Gastrocnemius medialis (tissue), 4 donors: ENCODE measurements around the gene PSMC3.

Source experiments
- POLR2A ChIP-seq, 2 donors: fragments of 450-650 bp; IDR thresholded peaks; one replicate each; pipeline ENCODE4 v1.6.1; 2017; ENCODE audit warnings: antibody characterized with exemption in 2 of 2, mild to moderate bottlenecking in 2 of 2, moderate library complexity in 2 of 2
- TF ChIP-seq, protein P1 (sequence below), 5 experiments: fragments of 450-650 bp in 3 of 5; fragments of 200-600 bp in 2 of 5; sonication (generic) in 2 of 5; IDR thresholded peaks in 4 of 5; conservative IDR thresholded peaks in 1 of 5; 1 replicate in 4 of 5; 2 replicates in 1 of 5; pipeline ENCODE4 v1.5.1; 2016 to 2019; ENCODE audit warnings: antibody characterized with exemption in 5 of 5, mild to moderate bottlenecking in 3 of 5, moderate library complexity in 3 of 5

DNA sequence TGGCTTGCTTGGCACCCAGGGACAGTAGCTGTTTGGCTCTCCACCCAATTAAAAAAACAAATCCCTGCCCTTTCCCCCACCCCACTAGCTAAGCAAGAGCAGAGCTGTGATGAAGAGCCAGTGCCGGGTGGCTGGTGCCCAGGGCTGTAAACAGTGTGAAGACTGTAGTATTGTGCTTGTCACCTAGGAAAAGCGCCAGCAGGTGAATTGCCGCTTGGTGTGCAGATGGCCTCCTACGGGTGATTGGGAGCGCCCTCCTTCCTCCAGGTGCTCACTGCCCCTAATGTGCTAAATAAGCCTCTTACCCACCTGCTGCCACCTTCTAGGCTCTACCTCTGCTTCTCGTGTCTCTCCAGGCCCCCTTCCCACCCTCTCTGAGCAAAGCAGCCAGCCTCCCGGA is 41.1 kb upstream of the PSMC3 start:
- TF ChIP-seq, protein P1, sequence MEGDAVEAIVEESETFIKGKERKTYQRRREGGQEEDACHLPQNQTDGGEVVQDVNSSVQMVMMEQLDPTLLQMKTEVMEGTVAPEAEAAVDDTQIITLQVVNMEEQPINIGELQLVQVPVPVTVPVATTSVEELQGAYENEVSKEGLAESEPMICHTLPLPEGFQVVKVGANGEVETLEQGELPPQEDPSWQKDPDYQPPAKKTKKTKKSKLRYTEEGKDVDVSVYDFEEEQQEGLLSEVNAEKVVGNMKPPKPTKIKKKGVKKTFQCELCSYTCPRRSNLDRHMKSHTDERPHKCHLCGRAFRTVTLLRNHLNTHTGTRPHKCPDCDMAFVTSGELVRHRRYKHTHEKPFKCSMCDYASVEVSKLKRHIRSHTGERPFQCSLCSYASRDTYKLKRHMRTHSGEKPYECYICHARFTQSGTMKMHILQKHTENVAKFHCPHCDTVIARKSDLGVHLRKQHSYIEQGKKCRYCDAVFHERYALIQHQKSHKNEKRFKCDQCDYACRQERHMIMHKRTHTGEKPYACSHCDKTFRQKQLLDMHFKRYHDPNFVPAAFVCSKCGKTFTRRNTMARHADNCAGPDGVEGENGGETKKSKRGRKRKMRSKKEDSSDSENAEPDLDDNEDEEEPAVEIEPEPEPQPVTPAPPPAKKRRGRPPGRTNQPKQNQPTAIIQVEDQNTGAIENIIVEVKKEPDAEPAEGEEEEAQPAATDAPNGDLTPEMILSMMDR (IDR thresholded peaks at IDR 0.05 in 4 of 5, conservative IDR thresholded peaks at IDR 0.05 in 1 of 5), result no peak
- no peak for TF ChIP-seq POLR2A (IDR thresholded peaks at IDR 0.05)
